Measurements from ENCODE around the gene CDH4. TPM values are rescaled to one million over a fixed set of nuclear protein-coding genes. Genes with fewer than 3 reads are reported as not detected.

CDH4 gene
- total RNA-seq, 6 donors from 2014 or later, result 0.20 to 1.0 (median 0.40) TPM; not detected in 1

- no peak for DNase-seq
- no peaks in the 10 kb centered on the region for H3K36me3 ChIP-seq
- H3K27ac ChIP-seq, result no peak overlapping the region
- H3K4me3 ChIP-seq, result no peak overlapping the region
- H3K27me3 ChIP-seq, result no peaks in the 10 kb centered on the region
- TF ChIP-seq POLR2A (IDR thresholded peaks at IDR 0.05), result no peak
- no peak for TF ChIP-seq EP300 (IDR thresholded peaks at IDR 0.05)
- TF ChIP-seq CTCF (IDR thresholded peaks at IDR 0.05), result no peak
- TF ChIP-seq POLR2AphosphoS5 (IDR thresholded peaks at IDR 0.05), result no peak
- no peaks in the 10 kb centered on the region for H3K4me1 ChIP-seq
- no peak for ATAC-seq (ENCODE audit: low FRiP score in 2 of 2)
- no peaks in the 10 kb centered on the region for H3K9me3 ChIP-seq
- 51 to 71% methylated on average over 7 of the region's 7 CpGs for WGBS, 2 donors
These were observed 58.9 kb downstream of the CDH4 start for GRCh38 chr20:61310954-61311353.

GRCh38 chr20:61311656-61312387, 59.8 kb downstream of the CDH4 start:
- H3K4me3 ChIP-seq, result no peak overlapping the region

GRCh38 chr20:61312925-61313324, 60.9 kb downstream of the CDH4 start:
- Histone ChIP-seq H3K4me3 (no peak overlapping the region), H3K4me1 (no peaks in the 10 kb centered on the region), H3K9me3 (no peaks in the 10 kb centered on the region), H3K36me3 (no peaks in the 10 kb centered on the region), H3K27ac (no peak overlapping the region), H3K27me3 (no peaks in the 10 kb centered on the region)
- TF ChIP-seq POLR2A (IDR thresholded peaks at IDR 0.05), result no peak
- no peak for TF ChIP-seq EP300 (IDR thresholded peaks at IDR 0.05)
- TF ChIP-seq POLR2AphosphoS5 (IDR thresholded peaks at IDR 0.05), result no peak
- TF ChIP-seq CTCF (IDR thresholded peaks at IDR 0.05), result no peak
- no peak for DNase-seq
- no peak for ATAC-seq (ENCODE audit: low FRiP score in 2 of 2)
- 70 to 71% methylated on average over 4 to 13 of the region's 13 CpGs for WGBS, 2 donors

More at GRCh38 chr20:61311656-61312387, 59.8 kb downstream of the CDH4 start:
- H3K4me1 ChIP-seq, result no peaks in the 10 kb centered on the region
- H3K27ac ChIP-seq, result no peak overlapping the region
- H3K36me3 ChIP-seq, result no peaks in the 10 kb centered on the region
- H3K27me3 ChIP-seq, result no peaks in the 10 kb centered on the region
- H3K9me3 ChIP-seq, result no peaks in the 10 kb centered on the region
- no peak for DNase-seq
- 88 to 91% methylated on average over 13 of the region's 13 CpGs for WGBS, 2 donors
- TF ChIP-seq CTCF (IDR thresholded peaks at IDR 0.05), result no peak
- TF ChIP-seq EP300 (IDR thresholded peaks at IDR 0.05), result no peak
- TF ChIP-seq POLR2AphosphoS5 (IDR thresholded peaks at IDR 0.05), result no peak
- no peak for TF ChIP-seq POLR2A (IDR thresholded peaks at IDR 0.05)
- ATAC-seq (ENCODE audit: low FRiP score in 2 of 2), result peak in 1 of 2 donors; percentile 16

- 81 to 82% methylated on average over 11 of the region's 11 CpGs for WGBS, 2 donors
- no peak for DNase-seq
- Histone ChIP-seq H3K9me3 (no peaks in the 10 kb centered on the region), H3K36me3 (no peaks in the 10 kb centered on the region), H3K4me1 (no peaks in the 10 kb centered on the region), H3K4me3 (no peak overlapping the region), H3K27ac (no peak overlapping the region), H3K27me3 (no peaks in the 10 kb centered on the region)
- ATAC-seq (ENCODE audit: low FRiP score in 2 of 2), result no peak
- TF ChIP-seq POLR2AphosphoS5 (IDR thresholded peaks at IDR 0.05), result no peak
- TF ChIP-seq EP300 (IDR thresholded peaks at IDR 0.05), result no peak
- TF ChIP-seq CTCF (IDR thresholded peaks at IDR 0.05), result no peak
- TF ChIP-seq POLR2A (IDR thresholded peaks at IDR 0.05), result no peak
These were observed 61.3 kb downstream of the CDH4 start for GRCh38 chr20:61313396-61313795.

Measured in upper lobe of left lung (tissue), 6 donors.